Adrenal gland (tissue), 12 donors: ENCODE measurements around the gene CPNE4. TPM values are rescaled to one million over a fixed set of nuclear protein-coding genes. Genes with fewer than 3 reads are reported as not detected.

Experiments used
- DNase-seq, 7 donors: peaks; one replicate each; pipeline ENCODE4 v3.0.0-alpha.2; 2019 to 2020
- H3K27ac ChIP-seq, 5 donors: fragments of 200-600 bp; sonication (generic) in 4 of 5; 1 replicate in 3 of 5; 2 replicates in 2 of 5; pipeline versions ENCODE4 v1.5.1 to v1.8.0; 2016 to 2020; ENCODE audit warnings: mild to moderate bottlenecking in 1 of 5
- H3K27me3 ChIP-seq: fragments of 200-600 bp; 2 replicates; pipeline ENCODE4 v1.8.0; 2021
- H3K36me3 ChIP-seq, 2 donors: fragments of 200-600 bp; replicated peaks in 1 of 2; 1 replicate in 1 of 2; 2 replicates in 1 of 2; pipeline versions ENCODE4 v1.5.1 to v1.8.0; 2018 to 2022
- H3K4me1 ChIP-seq, 2 donors: fragments of 200-600 bp; replicated peaks in 1 of 2; 1 replicate in 1 of 2; 2 replicates in 1 of 2; pipeline versions ENCODE4 v1.5.1 to v1.8.0; 2018 to 2021
- H3K4me3 ChIP-seq, 4 donors: fragments of 200-600 bp; sonication (generic) in 3 of 4; one replicate each; pipeline ENCODE4 v1.5.1; 2016 to 2018
- H3K9me3 ChIP-seq, 3 donors: fragments of 200-600 bp; sonication (generic) in 1 of 3; replicated peaks in 1 of 3; 1 replicate in 2 of 3; 2 replicates in 1 of 3; pipeline versions ENCODE4 v1.5.1 to v1.8.0; 2016 to 2021
- CTCF ChIP-seq, 6 experiments: fragments of 450-650 bp in 4 of 6; fragments of 200-600 bp in 2 of 6; sonication (generic) in 1 of 6; IDR thresholded peaks; 1 replicate in 5 of 6; 2 replicates in 1 of 6; pipeline versions ENCODE4 v1.5.1 to v1.8.0; 2016 to 2021; ENCODE audit warnings: antibody characterized with exemption in 6 of 6, mild to moderate bottlenecking in 2 of 6, moderate library complexity in 1 of 6
- POLR2A ChIP-seq, 2 donors: fragments of 450-650 bp; IDR thresholded peaks; one replicate each; pipeline ENCODE4 v1.6.1; 2017; ENCODE audit warnings: antibody characterized with exemption in 2 of 2, mild to moderate bottlenecking in 2 of 2, moderate library complexity in 1 of 2
- WGBS, 4 donors: extraction: QIAGEN DNeasy Blood & Tissue Kit in 2 of 4; methylation state at CpG; one replicate each; pipeline versions ENCODE4 v1.1.5 to v1.1.7; 2013 to 2017; 5-methylcytosine and 5-hydroxymethylcytosine counted together
- intact Hi-C, 2 donors: fragments of 100-400 bp; cut with DNase I; formaldehyde crosslinking; loops; one replicate each; pipeline versions ENCODE4 v1.14.1 to v1.15.0; 2022 to 2023
- polyA plus RNA-seq, 3 donors: library from polyadenylated mRNA; stranded (reverse); fragments of 200-250 nt in 2 of 3; fragments of 350-450 nt in 1 of 3; fragmentation: Illumina TruSeq in 1 of 3; extraction: RNeasy Lipid Tissue Mini Kit (QIAGEN cat#74804) in 1 of 3; gene quantifications; one replicate each; pipeline ENCODE4 v1.2.3, GENCODE V29; 2013 to 2014
- total RNA-seq, 9 donors: library from RNA; depleted of rRNA in 4 of 9; stranded (reverse); fragments of >200 nt in 4 of 9; fragments of 120-200 nt in 1 of 9; fragmentation: NEBNext Ultra II Directional in 1 of 9; extraction: Animal tissue kit (Norgen Biotek cat#: 25700) in 1 of 9; gene quantifications; one replicate each; pipeline versions ENCODE4 v1.1.0 to v1.2.4, GENCODE V29; 2013 to 2023
- donor health status: healthy with polysubstance abuse.
- donor health status: Bipolar disorder and iron deficiency.
- donor health status: DM: yes; HTN: yes; CAD: no.
- donor health status: DM: no; HTN: no; CAD: no.
- donor health status: DM: no; HTN: no; CAD: no.
- donor health status: DM: yes; HTN: yes; CAD: no.

CPNE4 gene
- total and polyA plus RNA-seq, 12 donors, result 0.11 to 7.5 (median 0.59) TPM

GRCh38 chr3:131789188-131789587 lies 245.6 kb downstream of the CPNE4 start:
- intact Hi-C loops, result no loop called here
- peaks cover 3% of the 10 kb centered on the region for H3K27me3 ChIP-seq
- H3K4me3 ChIP-seq, result no peak overlapping the region
- H3K27ac ChIP-seq, result no peak overlapping the region
- DNase-seq, result no peak
- H3K36me3 ChIP-seq, result no peaks in the 10 kb centered on the region
- TF ChIP-seq POLR2A (IDR thresholded peaks at IDR 0.05) (no peak), CTCF (IDR thresholded peaks at IDR 0.05) (no peak)
- 61 to 69% (median 68%) methylated on average over 2 of the region's 2 CpGs for WGBS, 4 donors
- no peaks in the 10 kb centered on the region for H3K4me1 ChIP-seq
- no peaks in the 10 kb centered on the region for H3K9me3 ChIP-seq

GRCh38 chr3:131786386-131786785 lies 248.4 kb downstream of the CPNE4 start:
- no peaks in the 10 kb centered on the region for H3K4me1 ChIP-seq
- no peaks in the 10 kb centered on the region for H3K27me3 ChIP-seq
- no peak for DNase-seq
- H3K27ac ChIP-seq, result no peak overlapping the region
- H3K9me3 ChIP-seq, result no peaks in the 10 kb centered on the region
- intact Hi-C loops, result no loop called here
- TF ChIP-seq CTCF (IDR thresholded peaks at IDR 0.05) (no peak), POLR2A (IDR thresholded peaks at IDR 0.05) (no peak)
- no peak overlapping the region for H3K4me3 ChIP-seq
- no peaks in the 10 kb centered on the region for H3K36me3 ChIP-seq

- Histone ChIP-seq H3K9me3 (no peaks in the 10 kb centered on the region), H3K4me3 (no peak overlapping the region), H3K36me3 (no peaks in the 10 kb centered on the region), H3K27me3 (no peaks in the 10 kb centered on the region), H3K27ac (no peak overlapping the region), H3K4me1 (no peaks in the 10 kb centered on the region)
- DNase-seq, result no peak
- intact Hi-C loops, result no loop called here
- WGBS, 4 donors, result 59 to 73% (median 64%) methylated on average over 1 of the region's 1 CpG
- no peak for TF ChIP-seq CTCF (IDR thresholded peaks at IDR 0.05)
- TF ChIP-seq POLR2A (IDR thresholded peaks at IDR 0.05), result no peak
These were observed 252.1 kb downstream of the CPNE4 start for GRCh38 chr3:131782751-131783150.

DNA sequence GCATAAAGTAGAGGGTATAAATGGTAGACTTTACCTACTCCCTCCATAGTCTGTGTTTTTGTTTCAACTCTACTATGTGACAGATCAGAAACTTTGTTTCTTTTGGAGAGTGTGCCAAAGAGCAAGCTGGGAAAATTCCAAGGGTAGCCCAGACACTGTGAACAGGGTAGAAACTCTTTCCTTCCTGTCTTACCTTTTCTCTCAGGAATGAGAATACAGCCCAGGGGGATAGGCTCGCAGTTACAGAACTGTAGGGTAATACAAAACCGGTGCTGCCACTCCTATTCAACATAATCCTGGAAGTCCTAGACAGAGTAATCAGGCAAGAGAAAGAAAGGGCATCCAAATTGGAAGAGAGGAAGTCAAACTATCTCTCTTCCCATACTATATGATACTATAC lies 256.3 kb downstream of the CPNE4 start:
- Histone ChIP-seq H3K9me3 (no peaks in the 10 kb centered on the region), H3K36me3 (no peaks in the 10 kb centered on the region), H3K4me1 (no peaks in the 10 kb centered on the region), H3K27ac (no peak overlapping the region), H3K4me3 (no peak overlapping the region), H3K27me3 (no peaks in the 10 kb centered on the region)
- TF ChIP-seq CTCF (IDR thresholded peaks at IDR 0.05), result no peak
- no peak for TF ChIP-seq POLR2A (IDR thresholded peaks at IDR 0.05)
- 80 to 88% (median 81%) methylated on average over 2 of the region's 2 CpGs for WGBS, 4 donors
- DNase-seq, result no peak
- intact Hi-C loops, result no loop called here
